Activated naive CD4-positive, alpha-beta T cell treated with anti-CD3 and anti-CD28 coated beads for 36 hours (primary cell): ENCODE measurements around the gene FAM131C. TPM values are rescaled to one million over a fixed set of nuclear protein-coding genes. Genes with fewer than 3 reads are reported as not detected.

Source experiments
- CTCF ChIA-PET: fragments of 350-600 bp; sonication (Branson Sonifier 250); formaldehyde crosslinking; loops from one replicate; lab custom pipeline; 2021; ENCODE audit warnings: antibody characterized with exemption; lab: Charles Lee
- DNase-seq: peaks from one replicate; pipeline ENCODE4 v3.0.0-alpha.2; 2020
- H3K27ac Mint-ChIP-seq: one replicate; pipeline ENCODE4 v1.8.0; 2021; ENCODE audit warnings: mild to moderate bottlenecking, mixed read lengths
- H3K27me3 Mint-ChIP-seq: one replicate; pipeline ENCODE4 v1.8.0; 2021; ENCODE audit warnings: low read depth, mixed read lengths
- H3K36me3 Mint-ChIP-seq: one replicate; pipeline ENCODE4 v1.8.0; 2021; ENCODE audit warnings: low read depth, mixed read lengths
- H3K4me1 Mint-ChIP-seq: one replicate; pipeline ENCODE4 v1.8.0; 2021; ENCODE audit warnings: low read depth, mixed read lengths
- H3K4me3 Mint-ChIP-seq: one replicate; pipeline ENCODE4 v1.8.0; 2021; ENCODE audit warnings: mild to moderate bottlenecking, moderate library complexity, mixed read lengths
- H3K9me3 Mint-ChIP-seq: one replicate; pipeline ENCODE4 v1.8.0; 2021; ENCODE audit warnings: mixed read lengths
- intact Hi-C: fragments of 100-400 bp; cut with micrococcal nuclease; formaldehyde crosslinking; loops from one replicate; pipeline ENCODE4 v1.15.1; 2023
- total RNA-seq, 2 experiments: library from RNA; stranded (reverse); gene quantifications; one replicate each; pipeline ENCODE4 v1.2.3, GENCODE V29; 2021

Gene FAM131C
- total RNA-seq, 2 experiments from 2014 or later: not detected

DNA sequence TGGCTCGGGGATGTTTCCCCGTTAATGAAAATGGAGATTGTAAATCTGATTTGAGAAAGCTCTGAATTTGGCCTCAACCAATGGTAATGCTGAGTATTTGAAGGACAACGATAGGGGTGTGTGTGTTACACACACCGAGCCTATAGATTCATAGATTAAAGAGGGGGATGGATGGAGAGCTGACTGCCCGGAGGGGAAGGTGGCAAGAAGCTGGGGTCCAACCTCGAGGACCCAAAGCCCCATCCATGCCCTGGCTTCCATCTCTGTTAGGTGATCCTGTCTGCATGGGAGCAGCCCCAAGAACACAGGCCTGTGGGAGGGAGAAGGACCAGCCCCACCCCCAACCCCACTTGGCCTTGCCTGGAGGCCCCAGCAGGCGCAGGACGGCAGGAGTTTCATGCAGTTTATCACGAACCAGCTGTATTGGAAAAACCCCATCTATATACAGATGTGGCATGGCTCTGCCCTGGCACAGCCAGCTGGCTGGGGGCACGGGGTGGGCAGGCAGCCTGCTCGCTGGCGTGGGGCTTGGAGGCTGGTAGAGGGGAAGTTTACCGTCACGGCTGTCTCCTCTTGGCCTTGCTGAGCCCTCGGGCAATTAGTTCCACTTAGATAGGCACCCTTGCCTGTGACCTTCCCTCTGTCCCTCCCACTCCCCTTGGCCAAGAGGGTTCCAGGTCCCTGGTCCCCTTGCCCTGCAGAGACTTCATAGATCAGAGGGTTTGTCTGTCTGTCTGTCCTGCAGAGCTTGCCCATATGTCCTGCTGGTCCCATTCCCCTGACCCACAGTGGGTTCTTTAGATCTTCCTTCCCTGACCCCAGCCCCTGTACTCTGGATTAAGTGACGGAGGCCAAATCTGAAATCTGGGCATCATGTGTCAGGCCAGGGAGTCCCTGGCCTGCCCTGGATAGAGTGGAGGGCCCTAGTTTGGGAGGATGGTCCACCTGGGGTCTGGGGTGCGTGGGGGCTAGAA is 58.7 kb downstream of the FAM131C start:
- Mint-ChIP-seq H3K27ac (no peak overlapping the region), H3K9me3 (no peaks in the 10 kb centered on the region), H3K4me1 (peaks cover 7% of the 10 kb centered on the region), H3K36me3 (no peaks in the 10 kb centered on the region), H3K4me3 (no peak overlapping the region), H3K27me3 (peaks cover 2% of the 10 kb centered on the region)
- CTCF ChIA-PET: no interaction called here
- intact Hi-C loops: no loop called here
- DNase-seq: no peak

DNA sequence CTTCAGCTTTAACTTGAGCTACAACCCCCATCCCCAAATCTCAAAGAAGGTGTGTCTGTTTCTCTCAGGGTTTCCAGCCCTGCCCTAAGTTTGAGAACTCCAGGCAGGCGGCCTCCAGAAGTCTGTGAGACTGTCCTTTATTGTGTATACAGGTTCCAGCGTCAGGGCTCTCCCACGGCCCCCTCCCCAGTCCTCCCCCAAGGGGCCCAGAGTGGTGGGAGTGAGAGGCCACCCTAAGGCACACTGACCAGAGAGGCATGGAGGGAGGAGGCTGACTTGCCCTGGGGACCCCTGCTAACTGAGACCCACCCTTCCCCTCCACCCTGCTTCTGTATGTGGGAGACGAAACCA is 59.6 kb downstream of the FAM131C start:
- Mint-ChIP-seq H3K9me3 (no peaks in the 10 kb centered on the region), H3K36me3 (no peaks in the 10 kb centered on the region), H3K4me1 (peaks cover 7% of the 10 kb centered on the region), H3K27ac (no peak overlapping the region), H3K27me3 (peaks cover 2% of the 10 kb centered on the region), H3K4me3 (no peak overlapping the region)
- no peak for DNase-seq
- CTCF ChIA-PET: no interaction called here
- intact Hi-C loops: no loop called here

DNA sequence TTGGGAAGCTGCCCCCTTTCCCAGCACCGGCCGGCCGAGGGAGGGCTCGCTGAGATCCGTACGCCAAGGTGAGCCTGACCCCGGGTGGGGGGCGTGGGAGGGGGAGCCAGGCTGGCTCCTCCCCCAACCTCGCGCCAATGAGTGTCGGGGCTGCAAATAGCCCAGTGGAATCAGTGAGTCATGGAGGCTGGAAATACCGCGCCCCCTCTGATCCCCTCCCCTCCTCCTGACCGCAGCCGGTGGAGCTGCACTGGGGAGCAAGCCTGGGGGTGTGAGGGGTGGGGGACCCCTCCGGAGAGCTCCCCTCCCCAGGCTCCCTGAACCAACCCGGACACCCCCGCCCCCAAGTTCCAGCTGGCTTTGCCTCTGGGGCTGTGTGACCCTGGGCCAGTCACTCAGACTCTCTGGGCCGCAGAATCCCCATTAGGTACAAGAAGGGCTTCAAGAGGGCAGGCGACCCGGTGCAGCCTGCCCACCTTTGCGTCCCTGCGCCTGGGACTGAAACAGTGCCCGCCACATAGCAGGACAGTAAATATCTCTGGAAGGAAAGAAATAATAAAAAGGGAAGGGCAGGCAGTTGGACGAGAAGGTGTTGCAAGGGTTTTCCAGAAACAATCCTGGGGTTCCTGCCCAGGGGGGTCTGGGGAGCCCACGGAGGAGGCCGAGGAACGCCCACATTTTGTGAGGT is 60.1 kb downstream of the FAM131C start:
- H3K4me3 Mint-ChIP-seq: peak overlapping the region; percentile 32
- peak; percentile 64 for DNase-seq
- peaks cover 2% of the 10 kb centered on the region for H3K27me3 Mint-ChIP-seq
- no peaks in the 10 kb centered on the region for H3K36me3 Mint-ChIP-seq
- CTCF ChIA-PET: no interaction called here
- H3K9me3 Mint-ChIP-seq: no peaks in the 10 kb centered on the region
- H3K27ac Mint-ChIP-seq: no peak overlapping the region
- peaks cover 7% of the 10 kb centered on the region for H3K4me1 Mint-ChIP-seq
- intact Hi-C loops: no loop called here

DNA sequence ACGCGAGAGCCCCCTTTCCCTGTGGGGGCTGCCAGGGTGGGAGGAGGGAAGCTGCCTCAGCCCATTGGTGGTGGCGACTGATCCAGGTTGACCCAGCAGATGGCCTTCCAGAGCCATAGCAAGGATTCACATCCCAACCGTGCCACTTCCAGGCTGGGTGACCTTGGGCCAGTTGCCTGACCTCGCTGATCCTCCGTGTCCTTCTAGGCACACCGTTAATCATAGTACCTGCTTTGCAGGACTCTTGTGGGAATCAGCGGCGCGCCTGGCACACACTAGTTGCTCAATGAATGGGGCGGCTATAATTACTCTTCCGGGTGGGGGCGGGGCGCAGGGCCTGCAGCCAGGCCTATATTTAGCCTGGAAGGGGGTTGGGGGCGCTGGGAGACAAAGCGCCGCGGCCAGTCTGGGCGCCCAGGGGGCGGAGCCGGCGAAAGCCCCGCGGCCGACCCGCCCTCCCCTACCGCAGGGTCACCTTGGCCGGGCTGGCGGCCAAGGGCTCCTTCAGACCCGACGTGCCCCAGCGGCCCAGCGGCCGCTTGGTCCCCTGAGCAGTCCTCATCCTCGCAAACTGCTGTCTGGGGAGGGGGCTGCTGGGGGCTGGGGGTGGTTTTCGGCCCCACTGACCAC is 60.7 kb downstream of the FAM131C start:
- Mint-ChIP-seq H3K36me3 (no peaks in the 10 kb centered on the region), H3K4me1 (peaks cover 7% of the 10 kb centered on the region), H3K27ac (no peak overlapping the region), H3K27me3 (peaks cover 2% of the 10 kb centered on the region), H3K9me3 (no peaks in the 10 kb centered on the region), H3K4me3 (peak overlapping the region; percentile 32)
- CTCF ChIA-PET: interaction anchor here (1.2 kb wide), 1 partner anchor 221 kb away, joined by 3 read pairs; no protein-coding TSS in a partner anchor
- DNase-seq: peak; percentile 62
- intact Hi-C loops: no loop called here

DNA sequence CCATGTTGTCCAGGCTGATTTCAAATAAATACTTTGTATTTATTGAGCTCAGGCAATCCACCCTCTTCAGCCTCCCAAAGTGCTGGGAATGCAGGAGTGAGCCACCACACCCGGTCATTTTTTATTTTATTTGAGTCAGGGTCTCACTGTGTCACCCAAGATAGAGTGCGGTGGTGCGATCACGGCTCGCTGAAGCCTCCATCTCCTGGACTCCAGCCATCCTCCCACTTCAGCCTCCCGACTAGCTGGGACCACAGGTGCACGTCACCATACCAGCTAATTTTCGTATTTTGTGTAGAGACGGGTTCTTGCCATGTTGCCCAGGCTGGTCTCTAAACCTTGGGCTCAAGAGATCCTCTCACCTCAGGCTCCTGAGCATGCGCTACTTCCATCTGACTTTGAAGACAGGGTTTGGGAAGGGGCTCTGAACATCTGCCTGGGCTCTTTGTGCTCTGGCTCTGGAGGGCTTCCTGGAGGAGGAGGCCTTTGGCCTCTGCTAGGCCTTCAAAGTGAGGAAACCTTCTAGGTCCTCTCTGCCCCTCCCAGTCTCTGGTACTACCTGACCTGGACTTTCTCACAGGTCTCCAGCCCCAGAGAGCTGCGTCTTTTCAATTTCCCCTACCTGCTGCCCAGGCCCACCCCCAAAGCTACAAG is 61.4 kb downstream of the FAM131C start:
- no peak overlapping the region for H3K27ac Mint-ChIP-seq
- peaks cover 2% of the 10 kb centered on the region for H3K27me3 Mint-ChIP-seq
- H3K9me3 Mint-ChIP-seq: no peaks in the 10 kb centered on the region
- intact Hi-C loops: no loop called here
- peaks cover 8% of the 10 kb centered on the region for H3K4me1 Mint-ChIP-seq
- CTCF ChIA-PET: interaction anchor here (1.2 to 2.8 kb wide), 4 partner anchors 44 to 220 kb away, joined by 3 to 17 read pairs (median 6); no protein-coding TSS in a partner anchor
- no peak overlapping the region for H3K4me3 Mint-ChIP-seq
- DNase-seq: no peak
- H3K36me3 Mint-ChIP-seq: no peaks in the 10 kb centered on the region

DNA sequence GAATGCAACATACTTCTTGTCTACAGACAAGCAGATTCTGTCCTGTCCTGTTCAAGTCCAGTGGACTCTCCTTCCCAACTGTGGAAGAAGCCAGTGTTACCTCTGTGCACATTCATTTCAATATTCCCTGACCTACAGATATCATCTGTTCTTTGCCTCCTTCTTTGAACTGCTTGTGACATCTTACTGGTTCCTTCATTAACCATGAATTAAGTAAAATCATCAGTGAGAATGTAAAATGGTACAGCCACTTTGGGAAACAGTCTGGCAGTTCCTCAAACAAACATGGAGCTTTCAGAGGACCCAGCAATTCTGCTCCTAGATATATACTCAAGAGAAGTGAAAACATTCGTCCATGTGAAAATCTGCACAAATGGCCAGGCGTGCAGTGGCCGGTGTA is 62.6 kb downstream of the FAM131C start:
- H3K9me3 Mint-ChIP-seq: no peaks in the 10 kb centered on the region
- H3K27ac Mint-ChIP-seq: no peak overlapping the region
- intact Hi-C loops: no loop called here
- CTCF ChIA-PET: interaction anchor here (0.6 to 2.8 kb wide), 11 partner anchors 8 to 224 kb away, joined by 3 to 17 read pairs (median 6); no protein-coding TSS in a partner anchor
- peaks cover 2% of the 10 kb centered on the region for H3K27me3 Mint-ChIP-seq
- no peaks in the 10 kb centered on the region for H3K36me3 Mint-ChIP-seq
- no peak for DNase-seq
- H3K4me3 Mint-ChIP-seq: no peak overlapping the region
- peaks cover 14% of the 10 kb centered on the region for H3K4me1 Mint-ChIP-seq

DNA sequence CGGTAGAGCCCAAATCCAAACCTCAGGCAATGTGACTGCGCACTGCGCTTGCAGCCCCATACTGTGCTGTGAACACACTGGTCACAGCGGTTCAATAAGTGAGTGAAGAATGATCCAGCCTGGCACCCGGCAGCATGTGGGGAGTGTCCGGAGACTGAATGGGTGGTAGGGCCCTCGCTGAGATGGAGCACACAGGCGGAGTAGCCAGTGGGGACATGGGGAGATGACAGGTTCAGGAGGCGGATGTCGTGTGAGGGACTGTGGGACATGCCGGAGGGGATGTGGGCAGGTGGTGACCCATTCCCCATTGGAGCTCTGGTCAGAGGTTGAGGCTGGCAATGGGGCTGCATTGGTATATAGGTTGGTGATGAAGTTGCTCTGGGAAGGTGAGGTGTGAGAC is 63.8 kb downstream of the FAM131C start:
- peaks cover 14% of the 10 kb centered on the region for H3K4me1 Mint-ChIP-seq
- H3K4me3 Mint-ChIP-seq: no peak overlapping the region
- H3K27ac Mint-ChIP-seq: no peak overlapping the region
- intact Hi-C loops: loop anchor here (1.0 to 2.0 kb wide), 5 partner anchors 24 to 235 kb away; no protein-coding TSS in a partner anchor
- H3K36me3 Mint-ChIP-seq: no peaks in the 10 kb centered on the region
- no peaks in the 10 kb centered on the region for H3K9me3 Mint-ChIP-seq
- peaks cover 2% of the 10 kb centered on the region for H3K27me3 Mint-ChIP-seq
- CTCF ChIA-PET: interaction anchor here (0.6 to 2.8 kb wide), 15 partner anchors 9 to 222 kb away, joined by 3 to 17 read pairs (median 4); no protein-coding TSS in a partner anchor
- DNase-seq: no peak

DNA sequence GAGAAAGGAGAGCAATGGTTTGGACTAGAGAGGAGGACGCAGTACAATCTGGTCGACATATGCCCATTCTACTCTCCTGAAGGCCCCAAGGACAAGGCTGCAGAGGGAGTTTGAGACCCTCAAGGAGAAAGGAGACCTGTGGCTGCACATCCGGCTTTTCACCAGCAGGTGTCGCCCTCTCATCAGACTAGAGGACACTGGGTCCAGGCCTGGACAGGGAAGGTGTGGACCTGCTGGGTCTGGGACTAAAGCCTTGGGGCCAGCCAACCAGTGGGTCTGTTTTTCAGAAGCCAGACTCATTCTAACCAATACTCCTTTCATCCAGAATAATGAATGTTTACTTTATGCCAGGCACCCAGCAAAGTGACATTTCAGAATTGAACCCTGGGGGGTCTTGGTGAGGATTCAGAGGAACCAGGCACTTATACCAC is 64.4 kb downstream of the FAM131C start:
- Mint-ChIP-seq H3K4me3 (no peak overlapping the region), H3K36me3 (no peaks in the 10 kb centered on the region), H3K27me3 (peaks cover 2% of the 10 kb centered on the region), H3K4me1 (peaks cover 14% of the 10 kb centered on the region), H3K27ac (no peak overlapping the region), H3K9me3 (no peaks in the 10 kb centered on the region)
- DNase-seq: peak; percentile 85
- CTCF ChIA-PET: interaction anchor here (0.6 to 2.8 kb wide), 15 partner anchors 8 to 222 kb away, joined by 3 to 17 read pairs (median 6); no protein-coding TSS in a partner anchor
- intact Hi-C loops: loop anchor here (1.0 to 2.0 kb wide), 5 partner anchors 24 to 235 kb away; no protein-coding TSS in a partner anchor

Other genes starting within 250 kb of the FAM131C start
- 10 to 100 TPM; 30.7 to 33.7 TPM for gene SPEN, start 225.9 kb downstream of the FAM131C start, total RNA-seq
- gene ZBTB17, start 97.5 kb downstream of the FAM131C start, total RNA-seq: 10 to 100 TPM; 34.8 to 37.5 TPM
- gene SRARP, start 69.4 kb downstream of the FAM131C start, total RNA-seq: not detected
- not detected for gene HSPB7, start 55.6 kb downstream of the FAM131C start, total RNA-seq
- gene CLCNKA, start 51.6 kb downstream of the FAM131C start, total RNA-seq: not detected
- gene CLCNKB, start 29.9 kb downstream of the FAM131C start, total RNA-seq: not detected
- under 1 TPM; 0.29 to 0.54 TPM for gene EPHA2, start 82.4 kb upstream of the FAM131C start, total RNA-seq
- gene ARHGEF19, start 139.0 kb upstream of the FAM131C start, total RNA-seq: 1 to 10 TPM; 5.3 to 5.9 TPM
- 1 to 10 TPM; 2.7 to 4.0 TPM for gene CPLANE2, start 163.5 kb upstream of the FAM131C start, total RNA-seq